DND-41 (cell line): Measurements from ENCODE around the gene DYNLRB1.
A peak's percentile ranks its signal among the peaks of the same experiment; 100 is the strongest.
"Not testable (repeated sequence)": the region's sequence is repeated elsewhere in the genome, so short reads cannot be mapped to it uniquely, and the experiment has no call there.

Experiments
- ATAC-seq: fragments of 200-7000 bp; cut with Tn5 transposase; 3 replicates; pipeline ENCODE4 v1.9.1; 2021; ENCODE audit warnings: low read depth; ENCODE audit not compliant: insufficient read depth
- DNase-seq: peaks from one replicate; pipeline ENCODE4 v3.0.0-alpha.2; 2020
- H2AFZ ChIP-seq: 2 replicates; pipeline ENCODE4 v1.6.0; 2012; ENCODE audit warnings: low read depth, low read length
- H3K27ac ChIP-seq: 2 replicates; pipeline ENCODE4 v1.5.1; 2012; ENCODE audit warnings: low read length, inconsistent platforms
- H3K27me3 ChIP-seq: fragments of 200-600 bp; sonication (generic); 2 replicates; pipeline ENCODE4 v1.6.0; 2012; ENCODE audit warnings: low read length, mild to moderate bottlenecking, inconsistent platforms; ENCODE audit not compliant: insufficient read depth, poor library complexity
- H3K36me3 ChIP-seq: 2 replicates; pipeline ENCODE4 v1.5.1; 2012; ENCODE audit warnings: low read length, inconsistent platforms; ENCODE audit not compliant: insufficient read depth
- H3K4me1 ChIP-seq: 2 replicates; pipeline ENCODE4 v1.5.1; 2012; ENCODE audit warnings: mild to moderate bottlenecking, low read length; ENCODE audit not compliant: insufficient read depth
- H3K4me2 ChIP-seq: 2 replicates; pipeline ENCODE4 v1.6.0; 2012; ENCODE audit warnings: mild to moderate bottlenecking, moderate library complexity, low read length, inconsistent platforms; ENCODE audit not compliant: insufficient read depth
- H3K4me3 ChIP-seq, 2 experiments: fragments of 200-600 bp in 1 of 2; shearing (Covaris generic) in 1 of 2; 2 replicates each; pipeline ENCODE4 v1.5.1; 2012 to 2016; ENCODE audit warnings: inconsistent platforms in 2 of 2, low read length in 2 of 2, mild to moderate bottlenecking in 2 of 2, low read depth in 1 of 2, moderate library complexity in 1 of 2
- H3K79me2 ChIP-seq: 2 replicates; pipeline ENCODE4 v1.6.0; 2012; ENCODE audit warnings: low read length, inconsistent platforms; ENCODE audit not compliant: insufficient read depth
- H3K9ac ChIP-seq: 2 replicates; pipeline ENCODE4 v1.6.0; 2012; ENCODE audit warnings: low read depth, mild to moderate bottlenecking, inconsistent platforms, low read length, moderate library complexity
- H3K9me3 ChIP-seq: 2 replicates; pipeline ENCODE4 v1.5.1; 2012; ENCODE audit warnings: low read length, moderate library complexity, mild to moderate bottlenecking, inconsistent platforms; ENCODE audit not compliant: insufficient read depth, severe bottlenecking
- H4K20me1 ChIP-seq: 2 replicates; pipeline ENCODE4 v1.6.0; 2012; ENCODE audit warnings: low read length; ENCODE audit not compliant: insufficient read depth
- EZH2 ChIP-seq: IDR thresholded peaks from 3 replicates; pipeline ENCODE4 v1.6.1; 2012; ENCODE audit warnings: borderline replicate concordance, low read depth, mild to moderate bottlenecking, moderate library complexity, low read length, inconsistent platforms; ENCODE audit not compliant: severe bottlenecking
- TF ChIP-seq, protein P1 (sequence below): IDR thresholded peaks from 2 replicates; pipeline ENCODE4 v1.5.1; 2012; ENCODE audit warnings: borderline replicate concordance, low read length, moderate library complexity, mild to moderate bottlenecking; ENCODE audit not compliant: poor library complexity, severe bottlenecking; ENCODE audit errors: extremely low read depth

DYNLRB1 gene

DNA sequence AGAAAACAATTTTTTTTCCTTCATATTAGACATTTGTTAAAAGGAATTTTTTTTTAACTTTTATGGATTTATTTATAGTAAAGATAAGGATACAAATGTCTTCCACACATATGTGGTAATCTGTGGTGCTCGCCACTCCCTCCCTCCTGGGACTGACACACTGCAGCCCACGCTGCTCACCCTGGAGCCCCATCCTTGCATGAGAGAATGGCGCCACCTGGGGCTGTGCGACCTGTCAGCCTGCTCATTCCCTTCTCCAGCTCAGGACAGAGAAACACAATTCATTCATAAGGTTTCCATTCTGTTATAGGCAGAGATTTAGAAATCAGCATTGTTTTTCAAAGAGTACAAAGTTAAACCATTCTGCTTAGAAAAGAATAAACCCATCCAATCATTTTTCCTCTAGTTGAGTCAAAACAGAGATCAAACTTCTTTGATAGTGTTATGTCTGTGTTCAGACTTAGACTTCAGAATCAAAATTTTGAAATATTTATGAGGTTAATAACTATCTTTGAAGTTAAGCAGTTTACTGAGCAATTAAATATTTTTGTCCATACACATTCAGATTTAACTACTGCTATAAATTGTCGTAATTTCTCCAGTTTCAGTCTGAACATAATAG lies 42.8 kb upstream of the DYNLRB1 start:
- peaks cover 78% of the 10 kb centered on the region for H3K36me3 ChIP-seq
- no peak overlapping the region for H2AFZ ChIP-seq
- ATAC-seq (peak; percentile 72; the same call in 2 of the 3 replicates), DNase-seq (peak; percentile 40)
- no peaks in the 10 kb centered on the region for H3K4me1 ChIP-seq
- no peaks in the 10 kb centered on the region for H3K79me2 ChIP-seq
- H3K9me3 ChIP-seq, result no peaks in the 10 kb centered on the region
- no peak overlapping the region for H3K27ac ChIP-seq
- H3K4me3 ChIP-seq, result no peak overlapping the region
- no peak overlapping the region for H3K4me2 ChIP-seq
- H4K20me1 ChIP-seq, result no peaks in the 10 kb centered on the region
- TF ChIP-seq, protein P1, sequence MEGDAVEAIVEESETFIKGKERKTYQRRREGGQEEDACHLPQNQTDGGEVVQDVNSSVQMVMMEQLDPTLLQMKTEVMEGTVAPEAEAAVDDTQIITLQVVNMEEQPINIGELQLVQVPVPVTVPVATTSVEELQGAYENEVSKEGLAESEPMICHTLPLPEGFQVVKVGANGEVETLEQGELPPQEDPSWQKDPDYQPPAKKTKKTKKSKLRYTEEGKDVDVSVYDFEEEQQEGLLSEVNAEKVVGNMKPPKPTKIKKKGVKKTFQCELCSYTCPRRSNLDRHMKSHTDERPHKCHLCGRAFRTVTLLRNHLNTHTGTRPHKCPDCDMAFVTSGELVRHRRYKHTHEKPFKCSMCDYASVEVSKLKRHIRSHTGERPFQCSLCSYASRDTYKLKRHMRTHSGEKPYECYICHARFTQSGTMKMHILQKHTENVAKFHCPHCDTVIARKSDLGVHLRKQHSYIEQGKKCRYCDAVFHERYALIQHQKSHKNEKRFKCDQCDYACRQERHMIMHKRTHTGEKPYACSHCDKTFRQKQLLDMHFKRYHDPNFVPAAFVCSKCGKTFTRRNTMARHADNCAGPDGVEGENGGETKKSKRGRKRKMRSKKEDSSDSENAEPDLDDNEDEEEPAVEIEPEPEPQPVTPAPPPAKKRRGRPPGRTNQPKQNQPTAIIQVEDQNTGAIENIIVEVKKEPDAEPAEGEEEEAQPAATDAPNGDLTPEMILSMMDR, result peak; percentile 46
- TF ChIP-seq EZH2, result no peak
- no peaks in the 10 kb centered on the region for H3K27me3 ChIP-seq
- no peak overlapping the region for H3K9ac ChIP-seq

DNA sequence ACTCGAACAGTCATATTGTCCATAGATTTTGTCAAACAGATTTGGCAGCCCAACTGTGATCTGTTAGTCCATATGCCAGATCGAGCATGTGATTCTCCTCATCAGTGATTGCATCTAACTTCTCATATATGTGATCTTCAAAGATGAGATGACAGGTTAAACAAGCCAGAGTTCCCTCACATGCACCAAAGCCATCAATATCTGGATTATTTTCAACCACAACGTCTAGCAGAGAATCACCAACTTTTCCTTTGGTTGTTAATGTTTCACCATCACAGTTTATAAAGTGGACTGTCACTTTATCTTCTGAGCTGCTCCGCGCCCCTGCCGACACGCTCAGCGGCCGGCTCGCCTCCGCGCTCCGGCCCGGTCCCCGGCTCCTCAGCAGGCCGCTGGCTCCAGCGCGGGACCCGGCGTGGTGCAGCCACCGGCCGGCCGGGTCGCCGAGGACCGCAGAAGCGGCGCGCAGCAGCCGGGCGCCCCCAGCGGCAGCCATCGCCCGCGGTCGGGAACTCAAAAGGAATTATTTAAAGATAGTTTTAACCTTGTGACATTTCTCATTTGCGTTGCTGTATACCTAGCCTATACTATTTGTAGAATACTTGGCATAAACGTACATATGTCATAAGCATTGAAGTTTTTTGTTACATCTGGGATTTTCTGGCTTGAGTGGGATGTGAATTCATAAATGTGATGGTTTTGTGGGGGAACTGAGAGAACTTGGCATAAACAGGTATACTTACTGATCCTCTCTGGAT lies 40.1 kb upstream of the DYNLRB1 start:
- H3K27me3 ChIP-seq, result no peaks in the 10 kb centered on the region
- H3K9me3 ChIP-seq, result no peaks in the 10 kb centered on the region
- ATAC-seq, result no peak
- no peak for DNase-seq
- TF ChIP-seq EZH2, result no peak
- TF ChIP-seq, protein P1, result no peak
- no peaks in the 10 kb centered on the region for H4K20me1 ChIP-seq
- H3K79me2 ChIP-seq, result no peaks in the 10 kb centered on the region
- no peak overlapping the region for H3K4me2 ChIP-seq
- no peak overlapping the region for H2AFZ ChIP-seq
- H3K4me1 ChIP-seq, result no peaks in the 10 kb centered on the region
- H3K27ac ChIP-seq, result no peak overlapping the region
- H3K4me3 ChIP-seq, result no peak overlapping the region
- peaks cover 84% of the 10 kb centered on the region for H3K36me3 ChIP-seq
- no peak overlapping the region for H3K9ac ChIP-seq

DNA sequence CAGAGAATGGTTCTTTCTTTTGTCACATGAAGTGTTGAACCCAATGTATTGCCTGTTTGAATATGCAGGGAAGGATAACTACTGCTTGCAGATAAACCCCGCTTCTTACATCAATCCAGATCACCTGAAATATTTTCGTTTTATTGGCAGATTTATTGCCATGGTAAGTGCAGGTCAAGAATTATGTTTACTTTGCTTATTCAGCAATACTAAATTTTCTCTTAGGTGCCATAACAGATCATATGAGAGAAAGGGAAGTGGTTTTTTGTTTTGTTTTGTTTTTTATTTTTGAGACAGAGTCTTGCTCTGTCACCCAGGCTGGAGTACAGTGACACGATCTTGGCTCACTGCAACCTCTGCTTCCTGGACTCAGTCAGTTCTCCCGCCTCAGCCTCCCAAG lies 36.6 kb upstream of the DYNLRB1 start:
- Histone ChIP-seq H3K4me1 (no peaks in the 10 kb centered on the region), H4K20me1 (no peaks in the 10 kb centered on the region), H3K9ac (no peak overlapping the region), H3K9me3 (peaks cover 5% of the 10 kb centered on the region), H3K27me3 (no peaks in the 10 kb centered on the region), H3K79me2 (no peaks in the 10 kb centered on the region), H3K4me3 (no peak overlapping the region), H3K4me2 (no peak overlapping the region), H3K36me3 (peaks cover 88% of the 10 kb centered on the region), H2AFZ (no peak overlapping the region), H3K27ac (no peak overlapping the region)
- TF ChIP-seq EZH2, result no peak
- TF ChIP-seq, protein P1, result no peak
- no peak for DNase-seq
- no peak for ATAC-seq

DNA sequence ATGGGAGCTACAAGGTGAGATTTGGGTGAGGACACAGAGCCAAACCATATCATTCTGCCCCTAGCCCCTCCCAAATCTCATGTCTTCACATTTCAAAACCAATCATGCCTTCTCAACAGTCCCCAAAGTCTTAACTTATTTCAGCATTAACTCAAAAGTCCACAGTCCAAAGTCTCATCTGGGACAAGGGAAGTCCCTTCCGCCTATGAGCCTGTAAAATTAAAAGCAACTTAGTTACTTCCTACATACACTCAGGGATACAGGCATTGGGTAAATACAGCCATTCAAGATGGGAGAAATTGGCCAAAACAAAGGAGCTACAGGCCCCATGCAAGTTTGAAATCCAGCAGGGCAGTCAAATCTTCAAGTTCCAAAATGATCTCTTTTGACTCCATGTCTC lies 34.1 kb upstream of the DYNLRB1 start:
- not testable (repeated sequence) for H2AFZ ChIP-seq, H3K9me3 ChIP-seq, H3K79me2 ChIP-seq, H3K27me3 ChIP-seq, H4K20me1 ChIP-seq, DNase-seq, H3K4me2 ChIP-seq, H3K27ac ChIP-seq, H3K9ac ChIP-seq, ATAC-seq, H3K4me1 ChIP-seq, H3K4me3 ChIP-seq
- peaks cover 96% of the 10 kb centered on the region for H3K36me3 ChIP-seq

DNA sequence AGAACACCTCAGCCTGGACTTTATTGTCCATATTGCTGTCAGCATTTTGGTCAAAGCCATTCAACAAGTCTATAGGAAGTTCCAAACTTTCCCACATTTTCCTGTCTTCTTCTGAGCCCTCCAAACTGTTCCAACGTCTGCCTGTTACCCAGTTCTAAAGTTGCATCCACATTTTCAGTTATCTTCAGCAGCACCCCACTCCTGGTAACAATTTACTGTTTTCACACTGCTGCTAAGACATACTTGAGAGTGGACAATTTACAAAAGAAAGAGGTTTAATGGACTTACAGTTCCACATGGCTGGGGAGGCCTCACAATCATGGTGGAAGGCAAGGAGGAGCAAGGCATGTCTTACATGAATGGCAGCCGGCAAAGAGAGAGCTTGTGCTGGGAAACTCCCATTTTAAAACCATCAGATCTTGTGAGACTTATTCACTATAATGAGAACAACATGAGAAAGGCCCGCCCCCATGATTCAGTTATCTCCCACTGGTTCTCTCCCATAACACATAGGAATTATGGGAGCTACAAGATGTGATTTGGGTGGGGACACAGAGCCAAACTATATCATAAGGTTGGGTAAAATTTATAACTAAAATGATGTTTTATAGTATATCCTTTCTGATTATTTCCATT lies 32.5 kb upstream of the DYNLRB1 start:
- peaks cover 96% of the 10 kb centered on the region for H3K36me3 ChIP-seq
- not testable (repeated sequence) for ATAC-seq, H3K4me1 ChIP-seq, DNase-seq, H3K79me2 ChIP-seq, H3K27ac ChIP-seq, H3K9ac ChIP-seq, H3K27me3 ChIP-seq, H3K9me3 ChIP-seq, H4K20me1 ChIP-seq, H3K4me3 ChIP-seq, H2AFZ ChIP-seq, H3K4me2 ChIP-seq
